Naive B cell (primary cell): ENCODE measurements around the gene ZNF385C. TPM values are rescaled to one million over a fixed set of nuclear protein-coding genes. Genes with fewer than 3 reads are reported as not detected.

Experiments used
- ATAC-seq, 2 donors: fragments of 150-1000 bp; cut with Tn5 transposase; 2 replicates each; pipeline ENCODE4 v1.10.0; 2021; ENCODE audit warnings: low read depth in 2 of 2, mild to moderate bottlenecking in 2 of 2, moderate library complexity in 2 of 2
- DNase-seq: peaks from one replicate; pipeline ENCODE4 v3.0.0; 2022
- H3K27ac Mint-ChIP-seq, 6 donors: one replicate each; pipeline ENCODE4 v1.8.0; 2020 to 2022; ENCODE audit warnings: mild to moderate bottlenecking in 6 of 6, mixed read lengths in 6 of 6, moderate library complexity in 5 of 6, inconsistent platforms in 2 of 6
- H3K27me3 Mint-ChIP-seq, 3 donors: one replicate each; pipeline ENCODE4 v1.8.0; 2021 to 2022; ENCODE audit warnings: mixed read lengths in 3 of 3, mild to moderate bottlenecking in 1 of 3
- H3K36me3 Mint-ChIP-seq, 2 donors: one replicate each; pipeline ENCODE4 v1.8.0; 2020 to 2022; ENCODE audit warnings: mixed read lengths in 2 of 2, inconsistent platforms in 1 of 2, mild to moderate bottlenecking in 1 of 2
- H3K4me1 Mint-ChIP-seq, 3 donors: one replicate each; pipeline ENCODE4 v1.8.0; 2020 to 2022; ENCODE audit warnings: mixed read lengths in 3 of 3, inconsistent platforms in 1 of 3, mild to moderate bottlenecking in 1 of 3, moderate library complexity in 1 of 3
- H3K4me3 Mint-ChIP-seq, 8 donors: one replicate each; pipeline ENCODE4 v1.8.0; 2020 to 2022; ENCODE audit warnings: mild to moderate bottlenecking in 8 of 8, mixed read lengths in 8 of 8, moderate library complexity in 8 of 8, inconsistent platforms in 2 of 8
- H3K9me3 Mint-ChIP-seq, 7 donors: one replicate each; pipeline ENCODE4 v1.8.0; 2020 to 2022; ENCODE audit warnings: mixed read lengths in 7 of 7, mild to moderate bottlenecking in 5 of 7, inconsistent platforms in 2 of 7, moderate library complexity in 1 of 7
- polyA plus RNA-seq, 6 donors: library from polyadenylated mRNA; unstranded; fragments of 300-500 nt; fragmentation: Illumina TruSeq; gene quantifications; one replicate each; pipeline ENCODE4 v1.2.3, GENCODE V29; 2021; ENCODE audit warnings: low read depth in 6 of 6

Gene ZNF385C
- polyA plus RNA-seq, 6 donors from 2014 or later: 0.21 TPM; not detected in 5

GRCh38 chr17:42040818-42041217, 57.5 kb downstream of the ZNF385C start:
- DNase-seq (no peak), ATAC-seq (no peak)
- Mint-ChIP-seq H3K36me3 (no peaks in the 10 kb centered on the region), H3K27me3 (peaks cover 0 to 14% (median 10%) of the 10 kb centered on the region in 3 donors), H3K27ac (no peak overlapping the region), H3K4me3 (no peak overlapping the region), H3K4me1 (no peaks in the 10 kb centered on the region), H3K9me3 (no peaks in the 10 kb centered on the region)

- Mint-ChIP-seq H3K27me3 (peaks cover 0 to 14% (median 10%) of the 10 kb centered on the region in 3 donors), H3K4me3 (no peak overlapping the region), H3K27ac (no peak overlapping the region), H3K4me1 (no peaks in the 10 kb centered on the region), H3K36me3 (no peaks in the 10 kb centered on the region), H3K9me3 (no peaks in the 10 kb centered on the region)
- no peak for DNase-seq
- no peak for ATAC-seq
These were observed 58.2 kb downstream of the ZNF385C start for GRCh38 chr17:42039794-42040763.

- Mint-ChIP-seq H3K4me1 (no peaks in the 10 kb centered on the region), H3K27ac (no peak overlapping the region), H3K27me3 (peaks cover 0 to 14% (median 10%) of the 10 kb centered on the region in 3 donors), H3K4me3 (no peak overlapping the region), H3K36me3 (no peaks in the 10 kb centered on the region), H3K9me3 (no peaks in the 10 kb centered on the region)
- DNase-seq (no peak), ATAC-seq (no peak)
These were observed 59.9 kb downstream of the ZNF385C start for GRCh38 chr17:42038221-42038973.

- ATAC-seq: no peak
- peaks cover 0 to 14% (median 10%) of the 10 kb centered on the region in 3 donors for H3K27me3 Mint-ChIP-seq
- no peaks in the 10 kb centered on the region for H3K9me3 Mint-ChIP-seq
- H3K27ac Mint-ChIP-seq: peak overlapping the region in 2 of 6 donors; percentile 14 to 60
- H3K36me3 Mint-ChIP-seq: no peaks in the 10 kb centered on the region
- no peak overlapping the region for H3K4me3 Mint-ChIP-seq
- H3K4me1 Mint-ChIP-seq: no peaks in the 10 kb centered on the region
- no peak for DNase-seq
These were observed 64.2 kb downstream of the ZNF385C start for GRCh38 chr17:42034059-42034458.

GRCh38 chr17:42031584-42031983, 66.7 kb downstream of the ZNF385C start:
- Mint-ChIP-seq H3K27ac (no peak overlapping the region), H3K36me3 (no peaks in the 10 kb centered on the region), H3K9me3 (no peaks in the 10 kb centered on the region), H3K27me3 (no peaks in the 10 kb centered on the region), H3K4me1 (peaks cover 0 to 6% (median 0%) of the 10 kb centered on the region in 3 donors), H3K4me3 (no peak overlapping the region)
- no peak for ATAC-seq
- DNase-seq: no peak

GRCh38 chr17:42028791-42029127, 69.5 kb downstream of the ZNF385C start:
- peak overlapping the region in 2 of 6 donors; percentile 72 to 86 for H3K27ac Mint-ChIP-seq
- DNase-seq (no peak), ATAC-seq (no peak)
- no peaks in the 10 kb centered on the region for H3K9me3 Mint-ChIP-seq
- peaks cover 13 to 16% (median 15%) of the 10 kb centered on the region in 3 donors for H3K4me1 Mint-ChIP-seq
- H3K36me3 Mint-ChIP-seq: peaks cover 0 to 8% of the 10 kb centered on the region in 2 donors
- H3K4me3 Mint-ChIP-seq: no peak overlapping the region
- no peaks in the 10 kb centered on the region for H3K27me3 Mint-ChIP-seq

GRCh38 chr17:42027961-42028790, 70.1 kb downstream of the ZNF385C start:
- H3K36me3 Mint-ChIP-seq: peaks cover 0 to 8% of the 10 kb centered on the region in 2 donors
- H3K27me3 Mint-ChIP-seq: no peaks in the 10 kb centered on the region
- peak overlapping the region in 1 of 6 donors; percentile 72 for H3K27ac Mint-ChIP-seq
- H3K4me3 Mint-ChIP-seq: no peak overlapping the region
- peaks cover 13 to 18% (median 16%) of the 10 kb centered on the region in 3 donors for H3K4me1 Mint-ChIP-seq
- DNase-seq (no peak), ATAC-seq (no peak)
- H3K9me3 Mint-ChIP-seq: no peaks in the 10 kb centered on the region

GRCh38 chr17:42027590-42027889, 70.7 kb downstream of the ZNF385C start:
- no peak overlapping the region for H3K27ac Mint-ChIP-seq
- ATAC-seq (no peak), DNase-seq (no peak)
- H3K36me3 Mint-ChIP-seq: peaks cover 0 to 8% of the 10 kb centered on the region in 2 donors
- no peaks in the 10 kb centered on the region for H3K9me3 Mint-ChIP-seq
- no peak overlapping the region for H3K4me3 Mint-ChIP-seq
- H3K4me1 Mint-ChIP-seq: peaks cover 13 to 18% (median 16%) of the 10 kb centered on the region in 3 donors
- no peaks in the 10 kb centered on the region for H3K27me3 Mint-ChIP-seq

- H3K9me3 Mint-ChIP-seq: no peaks in the 10 kb centered on the region
- no peaks in the 10 kb centered on the region for H3K27me3 Mint-ChIP-seq
- no peak for ATAC-seq
- H3K4me1 Mint-ChIP-seq: peaks cover 17 to 22% (median 19%) of the 10 kb centered on the region in 3 donors
- no peak overlapping the region for H3K4me3 Mint-ChIP-seq
- no peak overlapping the region for H3K27ac Mint-ChIP-seq
- peaks cover 0 to 8% of the 10 kb centered on the region in 2 donors for H3K36me3 Mint-ChIP-seq
- no peak for DNase-seq
These were observed 71.2 kb downstream of the ZNF385C start for GRCh38 chr17:42026857-42027589.

GRCh38 chr17:42025936-42026335, 72.3 kb downstream of the ZNF385C start:
- no peak for DNase-seq
- no peak for ATAC-seq
- no peaks in the 10 kb centered on the region for H3K9me3 Mint-ChIP-seq
- H3K4me3 Mint-ChIP-seq: no peak overlapping the region
- peaks cover 0 to 8% of the 10 kb centered on the region in 2 donors for H3K36me3 Mint-ChIP-seq
- H3K4me1 Mint-ChIP-seq: peaks cover 24 to 30% (median 24%) of the 10 kb centered on the region in 3 donors
- H3K27me3 Mint-ChIP-seq: no peaks in the 10 kb centered on the region
- H3K27ac Mint-ChIP-seq: peak overlapping the region in 2 of 6 donors; percentile 57 to 82

- Mint-ChIP-seq H3K9me3 (no peaks in the 10 kb centered on the region), H3K27ac (peak overlapping the region in 3 of 6 donors; percentile 29 to 88 (median 82)), H3K36me3 (peaks cover 0 to 8% of the 10 kb centered on the region in 2 donors), H3K4me1 (peaks cover 28 to 37% (median 31%) of the 10 kb centered on the region in 3 donors), H3K4me3 (peak overlapping the region in 2 of 8 donors; percentile 60 to 83), H3K27me3 (no peaks in the 10 kb centered on the region)
- ATAC-seq (peak; percentile 13 to 17), DNase-seq (no peak)
These were observed 73.1 kb downstream of the ZNF385C start for GRCh38 chr17:42025191-42025579.

- ATAC-seq: no peak
- H3K4me1 Mint-ChIP-seq: peaks cover 36 to 49% (median 43%) of the 10 kb centered on the region in 3 donors
- H3K27ac Mint-ChIP-seq: peak overlapping the region in 2 of 6 donors; percentile 50 to 82
- H3K4me3 Mint-ChIP-seq: peak overlapping the region in 2 of 8 donors; percentile 30 to 65
- peaks cover 0 to 8% of the 10 kb centered on the region in 2 donors for H3K36me3 Mint-ChIP-seq
- no peaks in the 10 kb centered on the region for H3K27me3 Mint-ChIP-seq
- DNase-seq: no peak
- H3K9me3 Mint-ChIP-seq: peaks cover 0 to 1% (median 0%) of the 10 kb centered on the region in 7 donors
These were observed 74.5 kb downstream of the ZNF385C start for GRCh38 chr17:42023524-42024349.
